Measurements from ENCODE around the gene TSPAN10. TPM values are rescaled to one million over a fixed set of nuclear protein-coding genes. Genes with fewer than 3 reads are reported as not detected.
"Not testable (repeated sequence)": the region's sequence is repeated elsewhere in the genome, so short reads cannot be mapped to it uniquely, and the experiment has no call there.

The TSPAN10 gene
- polyA plus RNA-seq, 1 experiment: 0.92 TPM

GRCh38 chr17:81615401-81615930 lies 21.5 kb upstream of the TSPAN10 start:
- POLR2A ChIA-PET: interaction anchor here (0.7 kb wide), 2 partner anchors 21 to 27 kb away, joined by 3 to 7 read pairs; partner anchors contain the start of gene NPLOC4
- no peak for DNase-seq (ENCODE audit: low read depth, low spot score)
- TF ChIP-seq CTCF (IDR thresholded peaks at IDR 0.05; ENCODE audit: low read depth, low read length): no peak
- no peaks in the 10 kb centered on the region for H3K27me3 ChIP-seq (ENCODE audit: control insufficient read depth, insufficient read depth, low read length)
- CTCF ChIA-PET: interaction anchor here (1.6 kb wide), 1 partner anchor 14 kb away, joined by 9 read pairs; no protein-coding TSS in a partner anchor
- no peak overlapping the region for H3K4me3 ChIP-seq (ENCODE audit: low read depth, low read length)
- no peaks in the 10 kb centered on the region for H3K9me3 ChIP-seq (ENCODE audit: control insufficient read depth, insufficient read depth, low read length)
- H3K27ac ChIP-seq (ENCODE audit: low read depth, low read length): peak overlapping the region; percentile 21

- DNase-seq (ENCODE audit: low read depth, low spot score): no peak
- Histone ChIP-seq H3K9me3 (ENCODE audit: control insufficient read depth, insufficient read depth, low read length) (no peaks in the 10 kb centered on the region), H3K27ac (ENCODE audit: low read depth, low read length) (no peak overlapping the region), H3K27me3 (ENCODE audit: control insufficient read depth, insufficient read depth, low read length) (no peaks in the 10 kb centered on the region), H3K4me3 (ENCODE audit: low read depth, low read length) (no peak overlapping the region)
- CTCF ChIA-PET: no interaction called here
- no peak for TF ChIP-seq CTCF (IDR thresholded peaks at IDR 0.05; ENCODE audit: low read depth, low read length)
- POLR2A ChIA-PET: no interaction called here
Observed at GRCh38 chr17:81616877-81617276, 20.1 kb upstream of the TSPAN10 start.

- H3K27me3 ChIP-seq (ENCODE audit: control insufficient read depth, insufficient read depth, low read length); DNase-seq (ENCODE audit: low read depth, low spot score); CTCF ChIA-PET; POLR2A ChIA-PET; H3K4me3 ChIP-seq (ENCODE audit: low read depth, low read length); H3K27ac ChIP-seq (ENCODE audit: low read depth, low read length); H3K9me3 ChIP-seq (ENCODE audit: control insufficient read depth, insufficient read depth, low read length): not testable (repeated sequence)
Observed at GRCh38 chr17:81618307-81618706, 18.7 kb upstream of the TSPAN10 start.

DNA sequence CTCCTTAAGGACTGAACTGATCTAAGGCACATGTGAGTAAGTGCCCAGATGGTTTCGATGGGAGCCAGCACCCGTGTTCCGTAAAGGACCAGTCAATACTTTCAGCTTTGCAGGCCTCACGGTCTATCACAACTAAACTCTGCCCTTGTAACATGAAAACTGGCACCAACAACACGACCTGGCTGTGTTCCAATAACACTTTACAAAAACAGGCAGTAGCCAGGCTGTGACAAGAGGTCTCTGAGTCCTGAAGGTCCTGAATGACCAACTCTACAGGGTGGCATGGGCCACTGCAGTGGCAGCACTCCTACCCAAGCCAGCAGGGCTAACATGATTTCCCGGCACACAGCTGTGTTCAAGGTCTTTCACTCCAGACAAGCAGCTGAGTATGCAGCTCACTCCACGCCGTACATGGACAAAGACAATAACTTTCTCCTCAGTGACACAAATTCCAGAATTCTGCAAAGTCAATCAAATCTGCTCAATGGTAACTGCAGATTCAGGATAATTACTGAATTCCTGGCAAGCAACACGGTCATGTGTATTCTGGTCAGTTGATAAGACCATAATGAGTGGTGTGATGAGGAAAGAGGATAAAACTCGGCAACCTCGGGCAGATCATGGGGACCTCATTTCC lies 15.4 kb upstream of the TSPAN10 start:
- CTCF ChIA-PET: interaction anchor here (1.5 kb wide), 1 partner anchor 21 kb away, joined by 9 read pairs; no protein-coding TSS in a partner anchor
- no peak for DNase-seq (ENCODE audit: low read depth, low spot score)
- POLR2A ChIA-PET: no interaction called here
- no peak for TF ChIP-seq CTCF (IDR thresholded peaks at IDR 0.05; ENCODE audit: low read depth, low read length)
- Histone ChIP-seq H3K27ac (ENCODE audit: low read depth, low read length) (no peak overlapping the region), H3K27me3 (ENCODE audit: control insufficient read depth, insufficient read depth, low read length) (no peaks in the 10 kb centered on the region), H3K4me3 (ENCODE audit: low read depth, low read length) (no peak overlapping the region), H3K9me3 (ENCODE audit: control insufficient read depth, insufficient read depth, low read length) (no peaks in the 10 kb centered on the region)

DNA sequence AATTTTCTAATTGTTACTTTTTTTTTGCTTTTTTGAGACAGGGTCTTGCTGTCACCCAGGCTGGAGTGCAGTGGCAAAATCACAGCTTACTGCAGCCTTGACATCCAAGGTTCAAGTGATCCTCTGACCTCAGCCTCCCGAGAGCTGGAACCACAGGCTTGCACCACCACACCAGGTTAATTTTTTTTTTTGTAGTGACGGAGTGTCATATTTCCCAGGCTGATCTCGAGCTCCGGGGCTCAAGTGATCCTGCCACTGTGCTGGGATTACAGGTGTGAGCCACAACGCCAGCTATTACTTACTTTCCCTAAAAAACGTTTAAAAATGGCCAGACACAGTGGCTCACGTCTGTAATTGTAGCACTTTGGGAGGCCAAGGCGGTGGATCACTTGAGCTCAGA lies 6.7 kb upstream of the TSPAN10 start:
- Histone ChIP-seq H3K4me3 (ENCODE audit: low read depth, low read length) (no peak overlapping the region), H3K27ac (ENCODE audit: low read depth, low read length) (no peak overlapping the region), H3K27me3 (ENCODE audit: control insufficient read depth, insufficient read depth, low read length) (no peaks in the 10 kb centered on the region), H3K9me3 (ENCODE audit: control insufficient read depth, insufficient read depth, low read length) (no peaks in the 10 kb centered on the region)
- POLR2A ChIA-PET: no interaction called here
- no peak for TF ChIP-seq CTCF (IDR thresholded peaks at IDR 0.05; ENCODE audit: low read depth, low read length)
- DNase-seq (ENCODE audit: low read depth, low spot score): no peak
- CTCF ChIA-PET: interaction anchor here (1.5 kb wide), 1 partner anchor 29 kb away, joined by 6 read pairs; no protein-coding TSS in a partner anchor

Data from AG04450 (cell line).